ENCODE data around the gene KAT6B.

Gene KAT6B

GRCh38 chr10:75019370-75019769 is 193.0 kb downstream of the KAT6B start:
- DNase-seq: peak in 1 of 4 experiments; percentile 18

GRCh38 chr10:75020168-75020567 is 193.8 kb downstream of the KAT6B start:
- DNase-seq: no peak

DNA sequence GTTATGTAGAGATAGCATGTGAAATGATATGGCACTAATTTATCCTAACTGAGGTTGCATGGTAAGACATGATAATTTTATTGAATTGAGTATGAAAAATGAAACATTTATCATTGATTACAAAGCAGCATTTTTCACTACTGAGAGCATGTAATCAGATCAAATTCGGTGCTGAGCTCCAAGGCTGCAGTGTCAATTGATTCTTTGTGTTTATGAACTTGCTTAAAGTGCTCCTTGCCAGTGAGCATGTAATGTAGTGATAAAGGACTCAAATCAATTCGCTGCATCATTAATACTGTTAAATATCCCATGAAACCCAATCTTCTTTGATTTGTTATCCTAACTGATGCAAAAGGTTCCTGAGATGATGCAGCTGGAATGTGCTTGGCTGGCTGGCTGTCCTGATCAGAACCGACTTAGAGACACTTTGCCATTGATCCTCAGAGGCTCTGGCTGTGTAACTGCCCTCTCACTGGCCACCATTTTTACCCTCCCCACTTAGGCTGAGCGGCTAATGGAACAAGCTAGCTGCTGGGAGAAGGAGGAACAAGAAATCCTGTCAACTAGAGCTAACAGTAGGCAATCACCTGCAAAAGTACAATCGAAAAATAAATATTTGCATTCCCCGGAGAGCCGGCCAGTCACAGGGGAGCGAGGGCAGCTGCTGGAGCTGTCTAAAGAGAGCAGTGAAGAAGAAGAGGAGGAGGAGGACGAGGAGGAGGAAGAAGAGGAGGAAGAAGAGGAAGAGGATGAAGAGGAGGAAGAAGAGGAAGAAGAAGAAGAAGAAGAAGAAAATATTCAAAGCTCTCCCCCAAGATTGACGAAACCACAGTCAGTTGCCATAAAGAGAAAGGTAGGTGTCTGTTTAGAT is 195.2 kb downstream of the KAT6B start:
- DNase-seq: no peak

DNA sequence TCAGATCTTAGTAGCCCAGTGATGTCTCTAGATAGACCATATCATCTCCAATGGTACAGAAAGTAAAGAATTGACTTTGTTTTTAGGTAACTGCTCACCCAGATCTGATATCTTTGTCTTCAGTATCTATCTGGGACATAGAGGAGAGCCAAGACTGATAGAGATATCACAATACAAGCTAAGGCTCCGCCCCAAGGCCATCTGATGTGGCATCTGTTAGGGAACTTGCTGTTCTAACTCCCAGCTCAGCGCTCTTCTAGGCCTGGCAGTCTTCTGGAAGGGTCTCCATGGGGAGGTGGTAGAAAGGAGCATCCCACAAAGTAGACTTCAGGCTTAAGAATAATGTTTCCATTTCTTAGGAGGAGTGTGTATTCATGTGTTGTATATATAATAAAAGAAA is 196.7 kb downstream of the KAT6B start:
- no peak for DNase-seq

GRCh38 chr10:75024971-75025523 is 198.6 kb downstream of the KAT6B start:
- DNase-seq: no peak

- DNase-seq: no peak
Measured at GRCh38 chr10:75028049-75028448, 201.6 kb downstream of the KAT6B start.

DNA sequence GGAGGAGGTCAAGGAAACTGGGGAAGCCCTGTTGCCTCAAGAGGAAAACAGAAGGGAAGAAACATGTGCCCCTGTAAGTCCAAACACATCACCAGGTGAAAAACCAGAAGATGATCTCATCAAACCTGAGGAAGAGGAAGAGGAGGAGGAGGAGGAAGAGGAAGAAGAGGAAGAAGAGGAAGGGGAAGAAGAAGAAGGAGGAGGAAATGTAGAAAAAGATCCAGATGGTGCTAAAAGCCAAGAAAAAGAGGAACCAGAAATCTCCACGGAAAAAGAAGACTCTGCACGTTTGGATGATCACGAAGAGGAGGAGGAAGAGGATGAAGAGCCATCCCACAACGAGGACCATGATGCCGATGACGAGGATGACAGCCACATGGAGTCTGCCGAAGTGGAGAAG is 202.3 kb downstream of the KAT6B start:
- DNase-seq: peak in 2 of 4 experiments; percentile 14 to 25

DNA sequence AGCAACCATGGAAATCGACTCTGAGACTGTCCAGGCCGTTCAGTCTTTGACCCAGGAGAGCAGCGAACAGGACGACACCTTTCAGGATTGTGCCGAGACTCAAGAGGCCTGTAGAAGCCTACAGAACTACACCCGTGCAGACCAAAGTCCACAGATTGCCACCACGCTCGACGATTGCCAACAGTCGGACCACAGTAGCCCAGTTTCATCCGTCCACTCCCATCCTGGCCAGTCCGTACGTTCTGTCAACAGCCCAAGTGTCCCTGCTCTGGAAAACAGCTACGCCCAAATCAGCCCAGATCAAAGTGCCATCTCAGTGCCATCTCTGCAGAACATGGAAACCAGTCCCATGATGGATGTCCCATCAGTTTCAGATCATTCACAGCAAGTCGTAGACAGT is 203.0 kb downstream of the KAT6B start:
- DNase-seq: no peak

GRCh38 chr10:75029857-75030256 is 203.5 kb downstream of the KAT6B start:
- DNase-seq: no peak

DNA sequence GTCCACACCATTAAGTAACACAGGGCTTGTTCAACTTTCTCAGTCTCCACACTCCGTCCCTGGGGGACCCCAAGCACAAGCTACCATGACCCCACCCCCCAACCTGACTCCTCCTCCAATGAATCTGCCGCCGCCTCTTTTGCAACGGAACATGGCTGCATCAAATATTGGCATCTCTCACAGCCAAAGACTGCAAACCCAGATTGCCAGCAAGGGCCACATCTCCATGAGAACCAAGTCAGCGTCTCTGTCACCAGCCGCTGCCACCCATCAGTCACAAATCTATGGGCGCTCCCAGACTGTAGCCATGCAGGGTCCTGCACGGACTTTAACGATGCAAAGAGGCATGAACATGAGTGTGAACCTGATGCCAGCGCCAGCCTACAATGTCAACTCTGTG is 204.0 kb downstream of the KAT6B start:
- no peak for DNase-seq

DNA sequence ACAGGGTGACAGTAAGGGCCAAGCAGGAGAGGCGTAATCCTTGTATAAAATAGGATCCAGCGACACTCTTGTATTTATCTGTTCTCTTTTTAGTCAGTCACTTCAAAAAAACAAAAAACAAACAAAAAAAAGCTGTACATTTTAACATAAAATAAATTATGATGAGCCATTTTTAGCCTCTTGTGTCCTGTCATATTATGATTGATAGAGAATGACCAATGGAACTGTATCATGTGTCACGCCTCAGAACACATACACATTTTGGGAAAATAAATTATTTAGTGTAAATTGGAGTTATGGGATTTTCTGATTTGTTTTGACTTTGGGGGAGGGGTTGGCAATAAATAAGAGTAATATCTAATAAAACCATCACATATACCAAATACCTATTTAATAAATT is 205.7 kb downstream of the KAT6B start:
- DNase-seq: no peak

DNA sequence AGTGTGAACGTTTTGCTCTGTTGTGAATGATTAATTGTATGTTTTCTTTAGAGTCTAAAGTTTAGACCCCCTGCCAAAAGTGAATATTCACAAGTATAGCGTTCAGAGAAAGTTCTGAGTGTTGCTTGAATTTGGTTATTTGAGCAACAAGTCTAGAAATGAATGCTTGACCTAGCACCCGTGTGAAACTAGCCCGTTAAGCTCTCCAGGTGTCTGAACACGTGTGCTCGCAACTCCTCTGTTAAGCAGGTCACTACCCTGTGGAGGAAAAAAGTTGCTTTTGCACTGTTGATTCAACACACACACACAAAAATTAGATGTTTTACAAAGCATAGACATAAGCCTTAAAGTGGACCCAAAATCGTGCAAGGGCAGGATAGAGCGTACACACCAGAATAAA is 206.4 kb downstream of the KAT6B start:
- no peak for DNase-seq

- DNase-seq: no peak
Measured at GRCh38 chr10:75033399-75034130, 207.2 kb downstream of the KAT6B start.

- DNase-seq: peak; percentile 17 to 55 (median 40)
Measured at GRCh38 chr10:75034131-75034512, 207.7 kb downstream of the KAT6B start.

GRCh38 chr10:75034714-75035258 is 208.4 kb downstream of the KAT6B start:
- DNase-seq: no peak

- peak in 1 of 4 experiments; percentile 26 for DNase-seq
Measured at GRCh38 chr10:75035975-75036708, 209.7 kb downstream of the KAT6B start.

GRCh38 chr10:75037171-75038153 is 211.1 kb downstream of the KAT6B start:
- no peak for DNase-seq

GRCh38 chr10:75038335-75038734 is 211.9 kb downstream of the KAT6B start:
- no peak for DNase-seq

GRCh38 chr10:75040576-75040975 is 214.2 kb downstream of the KAT6B start:
- DNase-seq: no peak

- peak in 1 of 4 experiments; percentile 11 for DNase-seq
Measured at GRCh38 chr10:75042292-75042974, 216.0 kb downstream of the KAT6B start.
